ENCODE measurements around the gene GCLC.

DNA sequence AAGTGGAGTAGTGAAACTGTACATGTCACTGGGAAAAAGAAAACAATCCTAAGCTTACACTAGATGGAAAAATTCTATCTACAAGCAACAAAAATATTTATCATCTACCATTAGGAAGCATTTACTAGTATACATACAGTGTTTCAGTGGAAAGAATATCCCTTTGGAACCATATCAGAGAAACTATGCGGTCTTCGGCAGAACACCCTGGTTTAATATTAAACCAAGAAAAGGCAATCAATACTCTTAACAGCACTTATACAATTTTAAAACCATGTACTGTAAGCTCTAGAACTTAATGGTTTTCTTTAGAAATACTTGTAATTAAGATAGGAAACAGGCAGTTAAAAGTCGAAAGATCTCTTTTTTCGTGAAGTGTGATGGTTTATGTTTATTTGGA, 32.3 kb downstream of the GCLC start:
- TF ChIP-seq, protein P1, sequence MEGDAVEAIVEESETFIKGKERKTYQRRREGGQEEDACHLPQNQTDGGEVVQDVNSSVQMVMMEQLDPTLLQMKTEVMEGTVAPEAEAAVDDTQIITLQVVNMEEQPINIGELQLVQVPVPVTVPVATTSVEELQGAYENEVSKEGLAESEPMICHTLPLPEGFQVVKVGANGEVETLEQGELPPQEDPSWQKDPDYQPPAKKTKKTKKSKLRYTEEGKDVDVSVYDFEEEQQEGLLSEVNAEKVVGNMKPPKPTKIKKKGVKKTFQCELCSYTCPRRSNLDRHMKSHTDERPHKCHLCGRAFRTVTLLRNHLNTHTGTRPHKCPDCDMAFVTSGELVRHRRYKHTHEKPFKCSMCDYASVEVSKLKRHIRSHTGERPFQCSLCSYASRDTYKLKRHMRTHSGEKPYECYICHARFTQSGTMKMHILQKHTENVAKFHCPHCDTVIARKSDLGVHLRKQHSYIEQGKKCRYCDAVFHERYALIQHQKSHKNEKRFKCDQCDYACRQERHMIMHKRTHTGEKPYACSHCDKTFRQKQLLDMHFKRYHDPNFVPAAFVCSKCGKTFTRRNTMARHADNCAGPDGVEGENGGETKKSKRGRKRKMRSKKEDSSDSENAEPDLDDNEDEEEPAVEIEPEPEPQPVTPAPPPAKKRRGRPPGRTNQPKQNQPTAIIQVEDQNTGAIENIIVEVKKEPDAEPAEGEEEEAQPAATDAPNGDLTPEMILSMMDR (IDR thresholded peaks at IDR 0.05) = no peak
- TF ChIP-seq POLR2A (IDR thresholded peaks at IDR 0.05) = no peak

All from adrenal gland (tissue), 5 donors.